WERI-Rb-1 (cell line): ENCODE data around the gene TANC1.

Source experiments
- DNase-seq: peaks from one replicate; pipeline ENCODE4 v3.0.0-alpha.2; 2020
- H3K27ac ChIP-seq: fragments of 250-450 bp; sonication (Bioruptor Pico); 2 replicates; pipeline ENCODE4 v1.5.1; 2020; ENCODE audit warnings: mild to moderate bottlenecking, moderate library complexity
- H3K27me3 ChIP-seq: fragments of 250-450 bp; sonication (Bioruptor Pico); 2 replicates; pipeline ENCODE4 v1.5.1; 2021; ENCODE audit warnings: mild to moderate bottlenecking, low read depth, moderate library complexity; ENCODE audit not compliant: insufficient read depth, severe bottlenecking
- H3K36me3 ChIP-seq: fragments of 250-450 bp; sonication (Bioruptor Pico); 2 replicates; pipeline ENCODE4 v1.5.1; 2020; ENCODE audit warnings: mild to moderate bottlenecking, moderate library complexity
- H3K4me3 ChIP-seq: 2 replicates; pipeline ENCODE4 v1.5.1; 2011; ENCODE audit warnings: low read depth, mild to moderate bottlenecking, control low read depth, low read length
- H3K9me3 ChIP-seq: fragments of 250-450 bp; sonication (Bioruptor Pico); 2 replicates; pipeline ENCODE4 v1.5.1; 2021; ENCODE audit warnings: mild to moderate bottlenecking, moderate library complexity; ENCODE audit not compliant: severe bottlenecking
- TF ChIP-seq, protein P1 (sequence below): IDR thresholded peaks from 2 replicates; pipeline ENCODE4 v1.5.1; 2011; ENCODE audit warnings: low read depth, mild to moderate bottlenecking, control low read depth, inconsistent platforms, low read length

Gene TANC1

GRCh38 chr2:159117658-159118057, 149.2 kb downstream of the TANC1 start:
- TF ChIP-seq, protein P1, sequence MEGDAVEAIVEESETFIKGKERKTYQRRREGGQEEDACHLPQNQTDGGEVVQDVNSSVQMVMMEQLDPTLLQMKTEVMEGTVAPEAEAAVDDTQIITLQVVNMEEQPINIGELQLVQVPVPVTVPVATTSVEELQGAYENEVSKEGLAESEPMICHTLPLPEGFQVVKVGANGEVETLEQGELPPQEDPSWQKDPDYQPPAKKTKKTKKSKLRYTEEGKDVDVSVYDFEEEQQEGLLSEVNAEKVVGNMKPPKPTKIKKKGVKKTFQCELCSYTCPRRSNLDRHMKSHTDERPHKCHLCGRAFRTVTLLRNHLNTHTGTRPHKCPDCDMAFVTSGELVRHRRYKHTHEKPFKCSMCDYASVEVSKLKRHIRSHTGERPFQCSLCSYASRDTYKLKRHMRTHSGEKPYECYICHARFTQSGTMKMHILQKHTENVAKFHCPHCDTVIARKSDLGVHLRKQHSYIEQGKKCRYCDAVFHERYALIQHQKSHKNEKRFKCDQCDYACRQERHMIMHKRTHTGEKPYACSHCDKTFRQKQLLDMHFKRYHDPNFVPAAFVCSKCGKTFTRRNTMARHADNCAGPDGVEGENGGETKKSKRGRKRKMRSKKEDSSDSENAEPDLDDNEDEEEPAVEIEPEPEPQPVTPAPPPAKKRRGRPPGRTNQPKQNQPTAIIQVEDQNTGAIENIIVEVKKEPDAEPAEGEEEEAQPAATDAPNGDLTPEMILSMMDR, result no peak
- H3K36me3 ChIP-seq, result no peaks in the 10 kb centered on the region
- no peak overlapping the region for H3K27ac ChIP-seq
- no peaks in the 10 kb centered on the region for H3K27me3 ChIP-seq
- H3K9me3 ChIP-seq, result no peaks in the 10 kb centered on the region
- DNase-seq, result no peak
- no peak overlapping the region for H3K4me3 ChIP-seq

DNA sequence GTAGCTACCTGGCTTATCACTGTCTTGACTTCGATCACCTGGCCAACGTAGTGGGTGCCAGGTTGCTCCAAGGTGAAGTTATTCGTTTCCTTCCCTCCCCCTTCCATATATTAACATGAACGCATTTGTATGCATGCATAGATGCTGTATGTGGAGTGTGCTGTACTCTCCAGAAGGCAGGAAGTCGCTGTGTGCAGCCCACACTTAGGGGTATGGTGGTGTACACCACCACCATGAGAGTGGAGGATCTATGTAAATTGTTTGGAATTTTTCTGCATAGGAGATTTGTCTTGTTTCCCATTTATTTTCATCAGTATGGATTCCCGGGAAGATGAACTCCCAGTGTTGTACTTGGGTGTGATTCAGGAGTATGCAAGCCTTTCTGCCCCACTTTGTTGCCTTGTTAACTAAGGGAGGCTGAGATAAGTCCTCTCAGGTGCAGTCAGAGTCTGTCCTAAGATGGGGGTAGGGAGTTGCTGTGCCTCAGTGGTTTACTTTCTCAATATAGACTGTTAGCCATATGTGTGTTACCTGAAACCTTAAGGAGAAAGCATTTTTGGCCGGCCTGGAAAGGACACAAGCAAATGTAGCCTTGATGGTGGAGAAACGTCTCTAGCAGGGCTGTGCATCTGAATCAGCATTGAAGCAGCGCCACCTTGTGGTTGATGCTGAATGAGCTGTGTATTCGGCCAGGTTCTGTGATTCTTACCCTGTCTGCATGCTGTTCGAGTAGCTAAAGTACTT, 149.8 kb downstream of the TANC1 start:
- H3K27ac ChIP-seq, result no peak overlapping the region
- no peaks in the 10 kb centered on the region for H3K36me3 ChIP-seq
- H3K4me3 ChIP-seq, result no peak overlapping the region
- DNase-seq, result peak; percentile 77
- peaks cover 4% of the 10 kb centered on the region for H3K27me3 ChIP-seq
- H3K9me3 ChIP-seq, result no peaks in the 10 kb centered on the region
- TF ChIP-seq, protein P1, result peak; percentile 92

GRCh38 chr2:159118859-159119500, 150.5 kb downstream of the TANC1 start:
- Histone ChIP-seq H3K27me3 (peaks cover 11% of the 10 kb centered on the region), H3K36me3 (no peaks in the 10 kb centered on the region), H3K9me3 (no peaks in the 10 kb centered on the region), H3K27ac (no peak overlapping the region), H3K4me3 (no peak overlapping the region)
- DNase-seq, result no peak
- TF ChIP-seq, protein P1, result no peak

DNA sequence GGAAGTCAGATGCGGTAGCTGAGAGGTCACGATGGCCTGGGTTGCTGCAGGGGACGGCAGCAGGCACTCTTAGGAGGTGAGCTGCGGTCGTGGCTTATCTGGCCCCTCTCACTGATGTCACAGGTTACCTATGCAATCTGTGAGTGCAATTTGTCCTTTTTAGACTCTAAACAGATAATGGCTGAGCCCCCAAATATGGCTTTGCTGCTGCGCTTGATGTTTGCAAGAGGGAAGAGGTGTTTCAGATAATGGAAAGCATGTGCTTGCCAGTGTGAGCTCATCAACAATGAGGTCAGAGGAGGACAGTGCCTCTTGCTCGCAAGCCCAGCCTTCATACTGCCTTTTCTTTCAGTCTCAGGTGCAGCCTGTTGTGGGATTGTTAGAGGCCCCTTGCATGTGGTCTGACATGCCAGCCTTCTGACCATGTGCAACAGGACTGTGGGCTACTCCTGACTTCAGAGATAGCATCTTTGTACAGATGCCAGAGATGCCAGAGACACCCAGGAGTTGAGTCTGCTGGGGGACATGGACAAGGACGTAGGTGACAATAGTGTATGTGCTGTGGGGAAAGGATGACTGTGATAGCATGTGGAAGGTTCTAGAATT, 151.3 kb downstream of the TANC1 start:
- TF ChIP-seq, protein P1, result no peak
- no peaks in the 10 kb centered on the region for H3K9me3 ChIP-seq
- no peak overlapping the region for H3K27ac ChIP-seq
- peaks cover 12% of the 10 kb centered on the region for H3K27me3 ChIP-seq
- DNase-seq, result no peak
- no peaks in the 10 kb centered on the region for H3K36me3 ChIP-seq
- H3K4me3 ChIP-seq, result no peak overlapping the region

DNA sequence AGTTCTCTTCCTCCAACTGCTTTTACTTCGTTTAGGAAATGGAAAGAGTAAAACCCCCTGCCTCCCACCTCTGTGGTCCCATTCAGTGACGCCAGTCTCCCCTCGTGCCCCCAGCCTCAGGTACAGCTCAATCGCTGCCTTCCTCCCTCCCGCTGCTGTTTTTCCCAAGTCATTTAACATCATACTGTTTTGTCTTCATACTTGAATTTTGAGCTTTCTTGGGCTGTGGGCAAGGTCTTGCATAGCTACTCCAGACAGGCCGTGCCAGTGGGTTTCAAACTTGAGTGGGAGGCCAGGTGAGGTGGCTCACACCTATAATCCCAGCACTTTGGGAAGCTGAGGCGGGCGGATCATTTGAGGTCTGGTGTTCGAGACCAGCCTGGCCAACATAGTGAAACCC, 155.3 kb downstream of the TANC1 start:
- TF ChIP-seq, protein P1, result no peak
- Histone ChIP-seq H3K27ac (no peak overlapping the region), H3K4me3 (no peak overlapping the region), H3K36me3 (no peaks in the 10 kb centered on the region; the same call in 1 of the 2 replicates), H3K27me3 (peaks cover 12% of the 10 kb centered on the region), H3K9me3 (no peaks in the 10 kb centered on the region)
- DNase-seq, result no peak
